HEK293 (cell line): ENCODE results near the gene NEK10.

ENCODE experiments used
- ZNF157 ChIP-seq: fragments of 450-650 bp; formaldehyde crosslinking; IDR thresholded peaks from 2 replicates; pipeline ENCODE4 v1.5.1; 2016; ENCODE audit warnings: missing biosample characterization, missing genetic modification characterization
- ZNF274 ChIP-seq, 2 experiments: fragments of 200-500 bp in 1 of 2; fragments of 450-650 bp in 1 of 2; sonication (Bioruptor generic) in 1 of 2; formaldehyde crosslinking in 1 of 2; IDR thresholded peaks; 2 replicates each; pipeline versions ENCODE4 v1.5.1 to v1.6.1; 2014 to 2016; ENCODE audit warnings: borderline replicate concordance in 1 of 2, inconsistent platforms in 1 of 2, low read length in 1 of 2, missing biosample characterization in 1 of 2, missing genetic modification characterization in 1 of 2
- ZNF768 ChIP-seq: fragments of 450-650 bp; formaldehyde crosslinking; IDR thresholded peaks from 2 replicates; pipeline ENCODE4 v1.5.1; 2018; ENCODE audit warnings: missing biosample characterization, mild to moderate bottlenecking, missing genetic modification characterization
- TF ChIP-seq, protein P1 (sequence below): fragments of 450-650 bp; formaldehyde crosslinking; IDR thresholded peaks from 2 replicates; pipeline ENCODE4 v1.5.1; 2016; ENCODE audit warnings: missing biosample characterization, missing genetic modification characterization

DNA sequence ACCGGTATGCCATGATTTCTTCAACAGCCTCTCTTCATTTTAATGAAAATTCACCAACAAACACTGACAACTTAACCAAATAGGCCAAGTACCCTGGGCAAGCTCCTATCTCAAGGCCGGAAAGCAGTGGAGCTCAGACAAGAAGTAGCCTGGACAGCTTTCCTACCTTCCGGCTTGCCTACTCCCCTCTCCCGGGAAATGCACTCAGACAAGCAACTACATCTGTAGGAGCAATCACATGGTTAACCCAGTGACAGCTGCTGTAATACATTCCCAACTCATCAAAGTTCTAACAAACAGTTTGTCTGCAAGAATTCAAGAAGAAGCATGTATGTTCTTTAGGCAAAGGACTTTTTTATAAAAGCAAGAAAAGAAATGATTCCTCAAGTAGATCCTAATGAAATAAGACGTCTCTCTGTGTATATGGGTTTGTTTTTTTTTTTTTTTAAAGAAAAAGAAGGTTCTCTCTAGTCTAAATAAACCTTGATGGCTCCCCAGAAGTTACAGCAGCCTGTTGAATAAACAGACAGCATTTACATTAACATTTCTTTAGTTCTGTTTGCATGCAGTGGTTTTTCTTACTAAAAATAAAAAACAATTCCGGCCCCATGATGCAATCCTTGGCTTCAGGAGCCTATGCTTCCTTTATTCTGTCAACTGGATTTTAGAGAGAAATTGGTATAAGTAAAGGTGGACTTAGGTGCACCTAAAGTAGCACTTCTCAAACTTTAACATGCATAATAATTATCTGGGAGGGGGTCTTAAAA, 278.7 kb downstream of the NEK10 start:
- TF ChIP-seq ZNF274 (IDR thresholded peaks at IDR 0.05; ENCODE audit: low read length) (no peak), ZNF274 (tag by site-specific recombination; IDR thresholded peaks at IDR 0.05; ENCODE audit: borderline replicate concordance) (no peak), ZNF157 (no peak), ZNF768 (tag by site-specific recombination) (no peak)
- TF ChIP-seq, protein P1, sequence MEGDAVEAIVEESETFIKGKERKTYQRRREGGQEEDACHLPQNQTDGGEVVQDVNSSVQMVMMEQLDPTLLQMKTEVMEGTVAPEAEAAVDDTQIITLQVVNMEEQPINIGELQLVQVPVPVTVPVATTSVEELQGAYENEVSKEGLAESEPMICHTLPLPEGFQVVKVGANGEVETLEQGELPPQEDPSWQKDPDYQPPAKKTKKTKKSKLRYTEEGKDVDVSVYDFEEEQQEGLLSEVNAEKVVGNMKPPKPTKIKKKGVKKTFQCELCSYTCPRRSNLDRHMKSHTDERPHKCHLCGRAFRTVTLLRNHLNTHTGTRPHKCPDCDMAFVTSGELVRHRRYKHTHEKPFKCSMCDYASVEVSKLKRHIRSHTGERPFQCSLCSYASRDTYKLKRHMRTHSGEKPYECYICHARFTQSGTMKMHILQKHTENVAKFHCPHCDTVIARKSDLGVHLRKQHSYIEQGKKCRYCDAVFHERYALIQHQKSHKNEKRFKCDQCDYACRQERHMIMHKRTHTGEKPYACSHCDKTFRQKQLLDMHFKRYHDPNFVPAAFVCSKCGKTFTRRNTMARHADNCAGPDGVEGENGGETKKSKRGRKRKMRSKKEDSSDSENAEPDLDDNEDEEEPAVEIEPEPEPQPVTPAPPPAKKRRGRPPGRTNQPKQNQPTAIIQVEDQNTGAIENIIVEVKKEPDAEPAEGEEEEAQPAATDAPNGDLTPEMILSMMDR (tag by site-specific recombination), result no peak
